ENCODE measurements around the gene C22orf39. TPM values are rescaled to one million over a fixed set of nuclear protein-coding genes. Genes with fewer than 3 reads are reported as not detected.

Gene C22orf39
- total and polyA plus RNA-seq, 2 donors (not counting 1 experiment from before 2014, with no cell fraction given) = 37.7 to 47.2 TPM

DNA sequence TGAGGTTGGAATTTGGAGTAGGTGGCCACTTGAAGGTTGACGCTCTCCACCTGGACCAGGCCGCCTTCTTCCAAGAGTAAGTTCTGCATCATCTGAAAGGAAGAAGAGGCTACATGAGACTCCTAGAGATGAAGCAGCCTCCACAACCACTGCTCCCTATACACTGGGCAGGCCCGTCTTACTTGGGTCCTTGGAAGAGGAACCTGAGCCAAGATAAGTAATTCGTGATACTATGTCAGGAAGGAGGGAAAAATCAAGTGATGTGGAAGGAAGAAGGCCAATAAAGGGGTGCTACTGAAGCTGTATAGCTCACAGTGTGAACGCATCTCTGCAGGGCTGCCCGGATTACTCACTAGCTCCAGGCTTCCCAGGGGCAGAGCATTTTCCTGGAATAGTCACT is 20.4 kb upstream of the C22orf39 start:
- Histone ChIP-seq H3K4me2 (replicated peaks; ENCODE audit: low read depth, low read length, poor library complexity, severe bottlenecking) (no peak overlapping the region), H2AFZ (ENCODE audit: insufficient read depth, low read depth, low read length, poor library complexity, severe bottlenecking) (no peak overlapping the region), H3K27me3 (replicated peaks in 1 of 4; ENCODE audit: control extremely low read depth in 1 of 4, control insufficient read depth in 3 of 4, insufficient read depth in 4 of 4, low read length in 3 of 4) (no peaks in the 10 kb centered on the region), H4K20me1 (ENCODE audit: control insufficient read depth, insufficient read depth, low read length, poor library complexity, severe bottlenecking) (peaks cover 5% of the 10 kb centered on the region), H3K79me2 (ENCODE audit: control insufficient read depth, insufficient read depth, low read length) (peaks cover 23% of the 10 kb centered on the region), H3K36me3 (replicated peaks in 1 of 2; ENCODE audit: control extremely low read depth in 1 of 2, control insufficient read depth in 1 of 2, extremely low read depth in 1 of 2, insufficient read depth in 2 of 2, low read length in 1 of 2) (peaks cover 3 to 88% of the 10 kb centered on the region in 2 experiments), H3K4me1 (ENCODE audit: control insufficient read depth in 2 of 2, insufficient read depth in 2 of 2, low read length in 2 of 2) (no peaks in the 10 kb centered on the region), H3K27ac (ENCODE audit: low read length in 2 of 2) (no peak overlapping the region), H3K9me3 (ENCODE audit: control extremely low read depth in 1 of 3, control insufficient read depth in 2 of 3, insufficient read depth in 1 of 3, low read length in 2 of 3) (no peaks in the 10 kb centered on the region), H3K9ac (ENCODE audit: low read length) (no peak overlapping the region), H3K4me3 (ENCODE audit: control extremely low read depth in 1 of 5, extremely low read depth in 1 of 5, insufficient read depth in 1 of 5, low read depth in 2 of 5, low read length in 4 of 5) (no peak overlapping the region)
- TF ChIP-seq, protein P1, sequence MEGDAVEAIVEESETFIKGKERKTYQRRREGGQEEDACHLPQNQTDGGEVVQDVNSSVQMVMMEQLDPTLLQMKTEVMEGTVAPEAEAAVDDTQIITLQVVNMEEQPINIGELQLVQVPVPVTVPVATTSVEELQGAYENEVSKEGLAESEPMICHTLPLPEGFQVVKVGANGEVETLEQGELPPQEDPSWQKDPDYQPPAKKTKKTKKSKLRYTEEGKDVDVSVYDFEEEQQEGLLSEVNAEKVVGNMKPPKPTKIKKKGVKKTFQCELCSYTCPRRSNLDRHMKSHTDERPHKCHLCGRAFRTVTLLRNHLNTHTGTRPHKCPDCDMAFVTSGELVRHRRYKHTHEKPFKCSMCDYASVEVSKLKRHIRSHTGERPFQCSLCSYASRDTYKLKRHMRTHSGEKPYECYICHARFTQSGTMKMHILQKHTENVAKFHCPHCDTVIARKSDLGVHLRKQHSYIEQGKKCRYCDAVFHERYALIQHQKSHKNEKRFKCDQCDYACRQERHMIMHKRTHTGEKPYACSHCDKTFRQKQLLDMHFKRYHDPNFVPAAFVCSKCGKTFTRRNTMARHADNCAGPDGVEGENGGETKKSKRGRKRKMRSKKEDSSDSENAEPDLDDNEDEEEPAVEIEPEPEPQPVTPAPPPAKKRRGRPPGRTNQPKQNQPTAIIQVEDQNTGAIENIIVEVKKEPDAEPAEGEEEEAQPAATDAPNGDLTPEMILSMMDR (IDR thresholded peaks at IDR 0.05) = no peak
- TF ChIP-seq EZH2 (IDR thresholded peaks at IDR 0.05; ENCODE audit: borderline replicate concordance, insufficient read depth, low read depth, low read length, poor library complexity, severe bottlenecking) = no peak
- CTCF ChIA-PET = interaction anchor here (1.2 kb wide), 1 partner anchor 9 kb away, joined by 3 read pairs; no protein-coding TSS in a partner anchor
- H3K27me3 Mint-ChIP-seq = no peaks in the 10 kb centered on the region
- H3K27ac Mint-ChIP-seq = no peak overlapping the region
- WGBS (ENCODE audit: insufficient coverage) = 100% methylated on average over 4 of the region's 6 CpGs
- intact Hi-C loops (cut with micrococcal nuclease) = no loop called here
- DNase-seq (no peak), ATAC-seq (ENCODE audit: low read depth) (no peak)
- H3K4me3 Mint-ChIP-seq = no peak overlapping the region
- H3K9me3 Mint-ChIP-seq (ENCODE audit: insufficient read depth) = no peaks in the 10 kb centered on the region
- POLR2A ChIA-PET = no interaction called here
- H3K4me1 Mint-ChIP-seq = no peaks in the 10 kb centered on the region

DNA sequence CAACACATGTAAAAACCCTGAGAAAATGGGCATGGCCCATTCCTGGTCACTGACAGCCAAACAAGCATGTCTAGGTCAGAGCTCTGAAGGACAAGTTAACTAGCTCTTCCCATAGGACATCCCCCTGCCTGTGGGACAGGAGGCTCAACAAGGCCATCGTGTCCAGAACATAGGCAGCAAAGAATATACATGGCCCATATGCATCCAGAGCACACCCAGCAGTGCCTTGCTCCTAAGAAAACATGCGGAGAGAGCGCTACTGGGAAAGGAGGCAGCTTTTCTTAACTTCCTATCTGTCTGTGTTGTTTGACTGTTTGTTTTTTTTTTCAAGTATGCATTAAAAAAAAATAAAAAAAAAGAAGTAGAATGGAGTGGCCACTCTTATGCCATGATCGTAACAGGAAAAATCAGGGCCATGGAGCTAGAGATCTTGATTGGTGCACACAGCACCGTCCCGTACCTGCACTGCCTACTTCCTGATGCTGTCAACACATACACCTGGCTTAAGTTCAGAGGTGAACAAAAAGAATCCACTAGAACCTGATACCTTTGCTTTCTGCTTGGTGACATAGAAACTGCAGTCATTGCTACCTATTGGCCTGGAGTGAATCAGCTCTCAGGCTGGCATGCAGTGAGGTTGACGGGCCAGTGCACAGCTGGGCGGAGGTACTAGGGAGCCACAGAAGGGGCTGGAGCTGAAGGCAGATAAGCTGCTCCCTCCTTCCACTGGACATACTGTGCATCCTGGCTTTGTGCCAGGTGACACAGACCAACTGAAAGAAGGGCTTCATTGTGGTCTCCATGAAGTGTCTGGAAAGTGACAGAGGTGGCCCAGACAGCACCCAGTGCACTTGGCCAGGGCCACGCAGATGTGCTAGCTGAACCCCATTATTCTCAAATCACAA is 19.6 kb upstream of the C22orf39 start:
- ChIA-PET CTCF (interaction anchor here (0.9 to 1.2 kb wide), 2 partner anchors 8 to 13 kb away, joined by 3 read pairs; partner anchors contain the start of gene CDC45), POLR2A (no interaction called here)
- DNase-seq (no peak), ATAC-seq (ENCODE audit: low read depth) (no peak)
- Mint-ChIP-seq H3K4me3 (no peak overlapping the region), H3K9me3 (ENCODE audit: insufficient read depth) (no peaks in the 10 kb centered on the region), H3K27ac (no peak overlapping the region), H3K27me3 (no peaks in the 10 kb centered on the region), H3K4me1 (no peaks in the 10 kb centered on the region)
- Histone ChIP-seq H3K4me1 (ENCODE audit: control insufficient read depth in 2 of 2, insufficient read depth in 2 of 2, low read length in 2 of 2) (no peaks in the 10 kb centered on the region), H3K27me3 (replicated peaks in 1 of 4; ENCODE audit: control extremely low read depth in 1 of 4, control insufficient read depth in 3 of 4, insufficient read depth in 4 of 4, low read length in 3 of 4) (no peaks in the 10 kb centered on the region), H4K20me1 (ENCODE audit: control insufficient read depth, insufficient read depth, low read length, poor library complexity, severe bottlenecking) (no peaks in the 10 kb centered on the region), H3K9me3 (ENCODE audit: control extremely low read depth in 1 of 3, control insufficient read depth in 2 of 3, insufficient read depth in 1 of 3, low read length in 2 of 3) (no peaks in the 10 kb centered on the region), H3K79me2 (ENCODE audit: control insufficient read depth, insufficient read depth, low read length) (peaks cover 17% of the 10 kb centered on the region), H2AFZ (ENCODE audit: insufficient read depth, low read depth, low read length, poor library complexity, severe bottlenecking) (no peak overlapping the region), H3K27ac (ENCODE audit: low read length in 2 of 2) (no peak overlapping the region), H3K4me3 (ENCODE audit: control extremely low read depth in 1 of 5, extremely low read depth in 1 of 5, insufficient read depth in 1 of 5, low read depth in 2 of 5, low read length in 4 of 5) (no peak overlapping the region), H3K4me2 (replicated peaks; ENCODE audit: low read depth, low read length, poor library complexity, severe bottlenecking) (no peak overlapping the region), H3K9ac (ENCODE audit: low read length) (no peak overlapping the region), H3K36me3 (replicated peaks in 1 of 2; ENCODE audit: control extremely low read depth in 1 of 2, control insufficient read depth in 1 of 2, extremely low read depth in 1 of 2, insufficient read depth in 2 of 2, low read length in 1 of 2) (peaks cover 3 to 80% of the 10 kb centered on the region in 2 experiments)
- 100% methylated on average over 7 of the region's 9 CpGs for WGBS (ENCODE audit: insufficient coverage)
- intact Hi-C loops (cut with micrococcal nuclease) = no loop called here
- TF ChIP-seq EZH2 (IDR thresholded peaks at IDR 0.05; ENCODE audit: borderline replicate concordance, insufficient read depth, low read depth, low read length, poor library complexity, severe bottlenecking) = no peak
- TF ChIP-seq, protein P1 (IDR thresholded peaks at IDR 0.05) = no peak

All from B cell (primary cell).